Endodermal cell (in vitro differentiated cells): ENCODE data around the gene ZEB2. TPM values are rescaled to one million over a fixed set of nuclear protein-coding genes. Genes with fewer than 3 reads are reported as not detected.

Source experiments
- DNase-seq: peaks from one replicate; pipeline ENCODE4 v3.0.0-alpha.2; 2017
- H3K27ac ChIP-seq: 2 replicates; pipeline ENCODE4 v1.5.1; 2013; ENCODE audit warnings: mild to moderate bottlenecking, low read depth, low read length, moderate library complexity
- H3K27me3 ChIP-seq: 2 replicates; pipeline ENCODE4 v1.6.1; 2013; ENCODE audit warnings: mild to moderate bottlenecking, low read length, moderate library complexity; ENCODE audit not compliant: insufficient read depth, control insufficient read depth, poor library complexity, severe bottlenecking
- H3K36me3 ChIP-seq: 2 replicates; pipeline ENCODE4 v1.7.0; 2013; ENCODE audit warnings: mild to moderate bottlenecking, low read length, moderate library complexity; ENCODE audit not compliant: control insufficient read depth, insufficient read depth
- H3K4me1 ChIP-seq: one replicate; pipeline ENCODE4 v1.7.0; 2013; ENCODE audit warnings: low read length; ENCODE audit not compliant: control insufficient read depth, insufficient read depth
- H3K4me3 ChIP-seq: 2 replicates; pipeline ENCODE4 v1.5.1; 2013; ENCODE audit warnings: mild to moderate bottlenecking, low read length, moderate library complexity
- H3K9ac ChIP-seq: 2 replicates; pipeline ENCODE4 v1.6.1; 2013; ENCODE audit warnings: mild to moderate bottlenecking, low read length, moderate library complexity; ENCODE audit not compliant: poor library complexity, severe bottlenecking; ENCODE audit errors: extremely low read depth
- H3K9me3 ChIP-seq: 2 replicates; pipeline ENCODE4 v1.6.1; 2013; ENCODE audit warnings: mild to moderate bottlenecking, low read length, moderate library complexity; ENCODE audit not compliant: control insufficient read depth
- H3K27ac Mint-ChIP-seq: 2 replicates; pipeline ENCODE4 v1.8.0; 2020; ENCODE audit warnings: mixed read lengths
- H3K27me3 Mint-ChIP-seq: 2 replicates; pipeline ENCODE4 v1.8.0; 2021; ENCODE audit warnings: mild to moderate bottlenecking, mixed read lengths; ENCODE audit not compliant: insufficient read depth
- H3K36me3 Mint-ChIP-seq: 2 replicates; pipeline ENCODE4 v1.8.0; 2020; ENCODE audit warnings: low read depth, mixed read lengths
- H3K4me1 Mint-ChIP-seq: 2 replicates; pipeline ENCODE4 v1.8.0; 2020; ENCODE audit warnings: mixed read lengths
- H3K4me3 Mint-ChIP-seq: 2 replicates; pipeline ENCODE4 v1.8.0; 2020; ENCODE audit warnings: mild to moderate bottlenecking, moderate library complexity, mixed read lengths
- H3K9me3 Mint-ChIP-seq: 2 replicates; pipeline ENCODE4 v1.8.0; 2020; ENCODE audit warnings: mild to moderate bottlenecking, mixed read lengths
- WGBS, 2 experiments: methylation state at CpG; one replicate each; pipeline versions ENCODE4 v1.1.5 to v1.1.7; 2013; ENCODE audit warnings: missing lambda C conversion rate in 2 of 2, mixed read lengths in 1 of 2; ENCODE audit not compliant: insufficient coverage in 1 of 2, insufficient read length in 1 of 2; 5-methylcytosine and 5-hydroxymethylcytosine counted together
- total RNA-seq, 2 donors: library from RNA; stranded (reverse); fragmentation: NEBNext Ultra II Directional in 1 of 2; extraction: Animal tissue kit (Norgen Biotek cat#: 25700) in 1 of 2; gene quantifications; 2 replicates in 1 of 2; 3 replicates in 1 of 2; pipeline ENCODE4 v1.2.1, GENCODE V29; 2021
- TF ChIP-seq, protein P1 (sequence below): fragments of 200-600 bp; sonication (generic); conservative IDR thresholded peaks from 2 replicates; pipeline ENCODE4 v1.5.0; 2021; ENCODE audit warnings: antibody characterized with exemption, mild to moderate bottlenecking

ZEB2 gene
- total RNA-seq, 2 donors from 2014 or later = 0.29 to 0.31 TPM

GRCh38 chr2:144350151-144350802 lies 169.6 kb downstream of the ZEB2 start:
- Histone ChIP-seq H3K9ac (peak overlapping the region; percentile 0), H3K4me1 (peaks cover 7% of the 10 kb centered on the region), H3K27ac (peak overlapping the region; percentile 87), H3K36me3 (no peaks in the 10 kb centered on the region), H3K4me3 (no peak overlapping the region), H3K9me3 (no peaks in the 10 kb centered on the region), H3K27me3 (no peaks in the 10 kb centered on the region)
- TF ChIP-seq, protein P1, sequence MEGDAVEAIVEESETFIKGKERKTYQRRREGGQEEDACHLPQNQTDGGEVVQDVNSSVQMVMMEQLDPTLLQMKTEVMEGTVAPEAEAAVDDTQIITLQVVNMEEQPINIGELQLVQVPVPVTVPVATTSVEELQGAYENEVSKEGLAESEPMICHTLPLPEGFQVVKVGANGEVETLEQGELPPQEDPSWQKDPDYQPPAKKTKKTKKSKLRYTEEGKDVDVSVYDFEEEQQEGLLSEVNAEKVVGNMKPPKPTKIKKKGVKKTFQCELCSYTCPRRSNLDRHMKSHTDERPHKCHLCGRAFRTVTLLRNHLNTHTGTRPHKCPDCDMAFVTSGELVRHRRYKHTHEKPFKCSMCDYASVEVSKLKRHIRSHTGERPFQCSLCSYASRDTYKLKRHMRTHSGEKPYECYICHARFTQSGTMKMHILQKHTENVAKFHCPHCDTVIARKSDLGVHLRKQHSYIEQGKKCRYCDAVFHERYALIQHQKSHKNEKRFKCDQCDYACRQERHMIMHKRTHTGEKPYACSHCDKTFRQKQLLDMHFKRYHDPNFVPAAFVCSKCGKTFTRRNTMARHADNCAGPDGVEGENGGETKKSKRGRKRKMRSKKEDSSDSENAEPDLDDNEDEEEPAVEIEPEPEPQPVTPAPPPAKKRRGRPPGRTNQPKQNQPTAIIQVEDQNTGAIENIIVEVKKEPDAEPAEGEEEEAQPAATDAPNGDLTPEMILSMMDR = no peak
- Mint-ChIP-seq H3K4me3 (no peak overlapping the region), H3K27ac (peak overlapping the region; percentile 87), H3K4me1 (peaks cover 59% of the 10 kb centered on the region), H3K9me3 (no peaks in the 10 kb centered on the region), H3K36me3 (no peaks in the 10 kb centered on the region), H3K27me3 (no peaks in the 10 kb centered on the region)
- DNase-seq = peak; percentile 78
- WGBS, 2 experiments = 30% methylated on average over 7 of the region's 7 CpGs; no CpG with 5 or more reads in 1 of the 2 experiments

- H3K4me3 ChIP-seq = peak overlapping the region; percentile 33
- H3K36me3 ChIP-seq = no peaks in the 10 kb centered on the region
- peaks cover 59% of the 10 kb centered on the region for H3K4me1 Mint-ChIP-seq
- H3K4me3 Mint-ChIP-seq = no peak overlapping the region
- peak overlapping the region; percentile 87 for H3K27ac ChIP-seq
- H3K36me3 Mint-ChIP-seq = no peaks in the 10 kb centered on the region
- peaks cover 7% of the 10 kb centered on the region for H3K4me1 ChIP-seq
- H3K9ac ChIP-seq = peak overlapping the region; percentile 0
- no peaks in the 10 kb centered on the region for H3K9me3 ChIP-seq
- DNase-seq = no peak
- WGBS, 2 experiments = 31 to 44% methylated on average over 2 to 3 of the region's 3 CpGs
- H3K27me3 ChIP-seq = no peaks in the 10 kb centered on the region
- H3K9me3 Mint-ChIP-seq = no peaks in the 10 kb centered on the region
- H3K27ac Mint-ChIP-seq = peak overlapping the region; percentile 87
- TF ChIP-seq, protein P1 = no peak
- no peaks in the 10 kb centered on the region for H3K27me3 Mint-ChIP-seq
Measured at GRCh38 chr2:144349674-144350073, 170.2 kb downstream of the ZEB2 start.

DNA sequence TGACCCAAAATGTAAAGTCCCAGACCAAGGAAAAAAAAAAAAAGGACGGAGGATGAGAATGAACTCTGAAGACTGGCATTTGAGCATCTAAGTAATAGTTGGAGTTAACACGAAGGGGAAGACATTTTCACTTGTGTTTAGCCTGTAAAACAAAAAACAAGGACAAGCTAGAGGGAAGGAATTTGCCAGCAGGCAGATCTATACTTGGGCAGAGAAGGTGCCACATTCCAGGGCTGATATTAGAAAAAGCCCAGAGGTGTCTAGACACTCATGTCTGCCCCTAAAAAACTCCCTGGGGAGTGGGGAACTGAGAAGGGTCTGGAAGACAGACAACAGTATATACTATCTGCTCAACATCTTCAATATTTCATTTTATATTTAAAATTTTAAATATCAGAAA lies 171.1 kb downstream of the ZEB2 start:
- no peaks in the 10 kb centered on the region for H3K36me3 Mint-ChIP-seq
- H3K4me3 Mint-ChIP-seq = no peak overlapping the region
- DNase-seq = peak; percentile 60
- peak overlapping the region; percentile 63 for H3K27ac Mint-ChIP-seq
- H3K9me3 Mint-ChIP-seq = no peaks in the 10 kb centered on the region
- peaks cover 59% of the 10 kb centered on the region for H3K4me1 Mint-ChIP-seq
- peak overlapping the region; percentile 80 for H3K27ac ChIP-seq
- no peaks in the 10 kb centered on the region for H3K27me3 Mint-ChIP-seq
- TF ChIP-seq, protein P1 = no peak
- H3K4me1 ChIP-seq = peaks cover 7% of the 10 kb centered on the region
- H3K4me3 ChIP-seq = no peak overlapping the region
- 16 to 55% methylated on average over 2 of the region's 2 CpGs for WGBS, 2 experiments
- no peaks in the 10 kb centered on the region for H3K36me3 ChIP-seq
- H3K27me3 ChIP-seq = no peaks in the 10 kb centered on the region
- H3K9me3 ChIP-seq = no peaks in the 10 kb centered on the region
- no peak overlapping the region for H3K9ac ChIP-seq
